ENCODE measurements around the gene ABHD18.
"Not testable (repeated sequence)": the region's sequence is repeated elsewhere in the genome, so short reads cannot be mapped to it uniquely, and the experiment has no call there.

DNA sequence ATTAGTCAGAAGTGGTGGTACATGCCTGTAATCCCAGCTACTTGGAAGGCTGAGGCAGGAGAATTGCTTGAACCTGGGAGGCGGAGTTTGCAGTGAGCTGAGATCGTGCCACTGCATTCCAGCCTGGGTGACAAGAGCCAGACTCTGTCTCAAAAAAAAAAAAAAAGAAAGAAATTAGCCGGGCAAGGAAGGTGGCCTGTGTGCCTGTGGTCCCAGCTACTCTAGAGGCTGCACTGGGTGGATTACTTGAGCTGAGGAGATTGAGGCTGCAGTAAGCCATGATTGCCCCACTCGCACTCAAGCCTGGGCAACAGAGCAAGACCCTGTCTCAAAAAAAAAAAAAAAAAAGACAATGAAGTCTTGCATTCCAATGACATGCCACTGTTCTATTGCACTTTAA is 5.7 kb downstream of the ABHD18 start:
- not testable (repeated sequence) for TF ChIP-seq EZH2 (IDR thresholded peaks at IDR 0.05; ENCODE audit: borderline replicate concordance, low read depth, low read length, poor library complexity, severe bottlenecking)
- TF ChIP-seq, protein P1, sequence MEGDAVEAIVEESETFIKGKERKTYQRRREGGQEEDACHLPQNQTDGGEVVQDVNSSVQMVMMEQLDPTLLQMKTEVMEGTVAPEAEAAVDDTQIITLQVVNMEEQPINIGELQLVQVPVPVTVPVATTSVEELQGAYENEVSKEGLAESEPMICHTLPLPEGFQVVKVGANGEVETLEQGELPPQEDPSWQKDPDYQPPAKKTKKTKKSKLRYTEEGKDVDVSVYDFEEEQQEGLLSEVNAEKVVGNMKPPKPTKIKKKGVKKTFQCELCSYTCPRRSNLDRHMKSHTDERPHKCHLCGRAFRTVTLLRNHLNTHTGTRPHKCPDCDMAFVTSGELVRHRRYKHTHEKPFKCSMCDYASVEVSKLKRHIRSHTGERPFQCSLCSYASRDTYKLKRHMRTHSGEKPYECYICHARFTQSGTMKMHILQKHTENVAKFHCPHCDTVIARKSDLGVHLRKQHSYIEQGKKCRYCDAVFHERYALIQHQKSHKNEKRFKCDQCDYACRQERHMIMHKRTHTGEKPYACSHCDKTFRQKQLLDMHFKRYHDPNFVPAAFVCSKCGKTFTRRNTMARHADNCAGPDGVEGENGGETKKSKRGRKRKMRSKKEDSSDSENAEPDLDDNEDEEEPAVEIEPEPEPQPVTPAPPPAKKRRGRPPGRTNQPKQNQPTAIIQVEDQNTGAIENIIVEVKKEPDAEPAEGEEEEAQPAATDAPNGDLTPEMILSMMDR (conservative IDR thresholded peaks at IDR 0.05; ENCODE audit: low read depth, low read length): not testable (repeated sequence)

Measured in A673 (cell line).